VCaP (cell line): ENCODE results near the gene USE1.

Experiments used
- H3K27ac ChIP-seq: fragments of 450-650 bp; 2 replicates; pipeline ENCODE4 v1.5.1; 2017
- CTCF ChIP-seq: fragments of 450-650 bp; conservative IDR thresholded peaks from 2 replicates; pipeline ENCODE4 v1.5.1; 2017; ENCODE audit warnings: mild to moderate bottlenecking, moderate library complexity

Gene USE1

GRCh38 chr19:17232258-17232657, 17.1 kb downstream of the USE1 start:
- TF ChIP-seq CTCF: no peak
- H3K27ac ChIP-seq: no peak overlapping the region

GRCh38 chr19:17234911-17235299, 19.7 kb downstream of the USE1 start:
- no peak for TF ChIP-seq CTCF
- peak overlapping the region; percentile 95 for H3K27ac ChIP-seq

- peak overlapping the region; percentile 95 for H3K27ac ChIP-seq
These were observed 20.3 kb downstream of the USE1 start for GRCh38 chr19:17235300-17235970.

GRCh38 chr19:17235971-17236777, 21.0 kb downstream of the USE1 start:
- H3K27ac ChIP-seq: peak overlapping the region; percentile 95
- TF ChIP-seq CTCF: no peak

More at GRCh38 chr19:17235300-17235970, 20.3 kb downstream of the USE1 start:
- peak; percentile 69 for TF ChIP-seq CTCF

- no peak for TF ChIP-seq CTCF
- H3K27ac ChIP-seq: peak overlapping the region; percentile 95
These were observed 21.8 kb downstream of the USE1 start for GRCh38 chr19:17236811-17237543.

- TF ChIP-seq CTCF: no peak
- peak overlapping the region; percentile 95 for H3K27ac ChIP-seq
These were observed 22.9 kb downstream of the USE1 start for GRCh38 chr19:17237747-17238706.
